ENCODE measurements around the gene CLPTM1L.
A peak's percentile ranks its signal among the peaks of the same experiment; 100 is the strongest.

CLPTM1L gene

DNA sequence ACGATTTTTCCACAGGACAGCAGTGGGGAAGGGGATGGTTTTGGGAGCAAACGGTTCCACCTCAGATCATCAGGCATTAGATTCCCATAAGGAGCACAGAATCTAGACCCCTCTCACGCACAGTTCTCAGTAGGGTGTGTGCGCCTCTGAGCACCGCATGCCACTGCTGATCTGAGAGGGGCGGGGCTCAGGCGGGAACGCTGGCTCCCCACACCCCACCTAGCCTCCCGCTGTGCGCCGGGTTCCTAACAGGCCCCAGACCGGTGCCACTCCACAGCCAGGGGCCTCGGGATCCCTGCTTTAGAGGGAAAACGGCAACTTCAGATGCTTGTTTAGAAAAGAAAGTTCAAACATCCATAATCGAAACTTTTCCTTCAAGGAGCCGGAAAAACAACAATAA, 70.4 kb downstream of the CLPTM1L start:
- DNase-seq (no peak), ATAC-seq (no peak)

DNA sequence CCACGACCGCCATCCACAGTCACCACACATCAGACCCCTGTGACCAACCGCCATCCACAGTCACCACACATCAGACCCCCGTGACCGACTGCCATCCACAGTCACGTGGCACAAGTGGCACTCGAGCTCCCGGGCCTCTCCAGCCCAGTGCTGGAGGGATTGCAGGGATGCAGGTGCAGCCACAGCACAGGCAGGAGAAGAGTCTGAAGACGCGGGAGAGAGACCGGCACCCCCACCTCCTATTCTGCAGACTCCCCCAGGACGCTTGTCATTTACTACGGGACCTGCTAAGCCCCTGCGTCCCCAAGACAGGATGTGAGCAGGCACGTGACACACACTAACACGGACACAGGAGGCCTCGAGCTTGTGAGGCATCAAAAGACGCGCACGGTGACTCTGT, 71.2 kb downstream of the CLPTM1L start:
- ATAC-seq (no peak), DNase-seq (no peak)

GRCh38 chr5:1272201-1272600, 72.7 kb downstream of the CLPTM1L start:
- no peak for ATAC-seq
- no peak for DNase-seq

DNA sequence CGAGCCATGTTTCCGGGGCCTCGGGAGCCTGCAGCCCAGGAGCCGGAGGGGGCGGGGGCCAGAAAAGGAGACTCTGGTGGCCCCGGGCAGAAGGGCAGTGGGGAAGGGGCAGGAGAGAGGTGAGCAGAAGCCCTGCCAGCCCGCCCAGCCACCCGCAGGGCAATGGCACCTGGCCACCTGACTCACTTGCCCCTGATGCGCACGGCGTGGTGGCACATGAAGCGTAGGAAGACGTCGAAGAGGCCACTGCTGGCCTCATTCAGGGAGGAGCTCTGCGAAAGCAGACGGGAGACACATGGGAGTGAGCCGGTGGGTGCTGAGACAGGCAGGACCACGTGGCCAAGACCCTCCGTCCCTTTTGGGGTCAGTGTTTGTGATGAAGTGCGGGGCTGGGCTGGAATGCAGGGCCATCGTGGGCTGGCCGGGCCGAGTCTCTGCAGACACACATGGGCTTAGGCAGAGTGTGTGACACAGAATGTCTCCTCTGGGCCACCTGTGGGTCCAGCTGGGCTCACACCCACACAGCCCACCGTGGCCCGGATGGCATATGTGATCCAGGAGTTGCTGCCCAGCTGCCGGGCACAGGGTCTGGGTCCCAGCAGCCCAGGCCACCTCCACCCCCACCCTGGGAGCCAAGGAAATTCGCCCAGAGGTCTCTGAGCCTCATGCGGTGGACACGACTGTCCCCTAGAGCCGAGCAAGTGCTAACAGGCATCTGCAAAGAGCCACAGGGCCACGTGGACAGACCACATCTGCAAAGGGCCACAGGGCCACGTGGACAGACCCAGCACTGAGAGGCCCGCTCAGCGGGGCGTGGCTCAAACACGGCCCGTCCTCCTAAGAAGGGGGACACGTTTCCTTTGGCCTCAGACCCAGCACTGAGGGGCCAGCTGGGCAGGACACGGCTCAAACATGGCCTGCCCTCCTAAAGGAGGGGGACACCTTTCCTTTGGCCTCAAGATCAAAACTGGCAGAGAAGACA, 73.7 kb downstream of the CLPTM1L start:
- DNase-seq (no peak), ATAC-seq (no peak)

- ATAC-seq (no peak), DNase-seq (no peak)
These were observed 74.5 kb downstream of the CLPTM1L start for GRCh38 chr5:1270426-1270825.

- peak; percentile 75 for ATAC-seq
- DNase-seq = peak; percentile 27
These were observed 76.2 kb downstream of the CLPTM1L start for GRCh38 chr5:1268666-1269065.

DNA sequence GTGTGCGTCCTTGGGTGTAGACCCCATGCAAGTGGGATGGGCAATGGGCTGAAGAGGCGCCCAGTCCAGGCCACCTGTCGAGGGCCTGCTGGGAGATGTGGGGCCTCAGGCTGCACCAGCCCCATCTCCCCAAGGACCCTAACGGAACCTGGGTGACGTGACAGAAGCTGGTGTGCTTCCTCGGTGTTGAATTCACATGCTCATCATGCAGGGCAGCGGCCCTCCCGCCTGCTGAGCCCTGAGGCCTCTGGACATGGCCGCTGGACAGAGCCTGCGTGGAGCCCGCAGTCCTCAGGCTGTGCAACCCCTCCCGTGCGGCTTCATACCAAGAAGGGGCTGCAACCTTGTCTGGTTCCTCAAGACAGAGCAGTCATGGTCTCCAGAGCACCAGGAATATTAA, 76.8 kb downstream of the CLPTM1L start:
- no peak for DNase-seq
- ATAC-seq = no peak
